HL-60 (cell line): ENCODE measurements around the gene AGO4.

Source experiments
- DNase-seq, 2 experiments: peaks; one replicate each; pipeline ENCODE4 v3.0.0-alpha.2; 2010 to 2020; ENCODE audit warnings: low read depth in 1 of 2, low spot score in 1 of 2
- H3K27ac ChIP-seq: fragments of 250-450 bp; sonication (Bioruptor Pico); replicated peaks from 2 replicates; pipeline ENCODE4 v1.5.1; 2020; ENCODE audit warnings: mild to moderate bottlenecking, moderate library complexity
- H3K27me3 ChIP-seq: fragments of 250-450 bp; sonication (Bioruptor Pico); 2 replicates; pipeline ENCODE4 v1.5.1; 2021; ENCODE audit warnings: mild to moderate bottlenecking, moderate library complexity; ENCODE audit not compliant: insufficient read depth, poor library complexity, severe bottlenecking
- H3K4me3 ChIP-seq: replicated peaks from 2 replicates; pipeline ENCODE4 v1.5.1; 2011; ENCODE audit warnings: mild to moderate bottlenecking, control low read depth, low read length; ENCODE audit not compliant: insufficient read depth
- GABPA ChIP-seq: IDR thresholded peaks from 2 replicates; pipeline ENCODE4 v1.6.1; 2012; ENCODE audit warnings: low read depth
- POLR2AphosphoS5 ChIP-seq: IDR thresholded peaks from 2 replicates; pipeline ENCODE4 v1.6.1; 2012; ENCODE audit warnings: low read depth
- SPI1 ChIP-seq: IDR thresholded peaks from 2 replicates; pipeline ENCODE4 v1.6.1; 2012; ENCODE audit warnings: low read depth, mild to moderate bottlenecking, borderline replicate concordance
- TF ChIP-seq, protein P1 (sequence below): IDR thresholded peaks from 2 replicates; pipeline ENCODE4 v1.6.1; 2012; ENCODE audit warnings: low read depth; ENCODE audit not compliant: insufficient replicate concordance
- TF ChIP-seq, protein P2 (sequence below): IDR thresholded peaks from one replicate; pipeline ENCODE4 v1.5.1; 2011; ENCODE audit warnings: low read length, control low read depth, inconsistent platforms; ENCODE audit not compliant: insufficient read depth

Gene AGO4

DNA sequence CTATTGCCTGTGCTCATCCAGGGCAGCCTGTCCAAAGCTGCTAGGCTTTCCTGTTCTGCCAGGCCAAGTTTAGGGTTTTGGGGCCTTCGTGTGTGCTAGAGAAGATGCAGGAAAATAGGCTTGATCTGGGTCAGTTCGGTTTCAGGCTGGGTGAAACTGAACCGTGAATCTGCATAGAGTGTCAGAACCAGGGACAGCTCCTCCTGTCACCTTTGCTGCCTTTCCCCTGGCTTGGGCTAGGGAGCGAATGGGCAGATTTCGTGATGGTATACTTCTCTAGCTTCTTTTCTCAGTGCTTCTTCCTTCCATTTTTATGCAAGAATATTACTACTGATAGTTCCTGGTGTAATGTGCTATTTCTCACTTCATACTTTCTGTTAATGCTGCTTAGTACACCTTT is 69.2 kb downstream of the AGO4 start:
- no peak for DNase-seq
- no peak overlapping the region for H3K27ac ChIP-seq
- no peak for TF ChIP-seq SPI1
- no peak for TF ChIP-seq POLR2AphosphoS5
- TF ChIP-seq, protein P1, sequence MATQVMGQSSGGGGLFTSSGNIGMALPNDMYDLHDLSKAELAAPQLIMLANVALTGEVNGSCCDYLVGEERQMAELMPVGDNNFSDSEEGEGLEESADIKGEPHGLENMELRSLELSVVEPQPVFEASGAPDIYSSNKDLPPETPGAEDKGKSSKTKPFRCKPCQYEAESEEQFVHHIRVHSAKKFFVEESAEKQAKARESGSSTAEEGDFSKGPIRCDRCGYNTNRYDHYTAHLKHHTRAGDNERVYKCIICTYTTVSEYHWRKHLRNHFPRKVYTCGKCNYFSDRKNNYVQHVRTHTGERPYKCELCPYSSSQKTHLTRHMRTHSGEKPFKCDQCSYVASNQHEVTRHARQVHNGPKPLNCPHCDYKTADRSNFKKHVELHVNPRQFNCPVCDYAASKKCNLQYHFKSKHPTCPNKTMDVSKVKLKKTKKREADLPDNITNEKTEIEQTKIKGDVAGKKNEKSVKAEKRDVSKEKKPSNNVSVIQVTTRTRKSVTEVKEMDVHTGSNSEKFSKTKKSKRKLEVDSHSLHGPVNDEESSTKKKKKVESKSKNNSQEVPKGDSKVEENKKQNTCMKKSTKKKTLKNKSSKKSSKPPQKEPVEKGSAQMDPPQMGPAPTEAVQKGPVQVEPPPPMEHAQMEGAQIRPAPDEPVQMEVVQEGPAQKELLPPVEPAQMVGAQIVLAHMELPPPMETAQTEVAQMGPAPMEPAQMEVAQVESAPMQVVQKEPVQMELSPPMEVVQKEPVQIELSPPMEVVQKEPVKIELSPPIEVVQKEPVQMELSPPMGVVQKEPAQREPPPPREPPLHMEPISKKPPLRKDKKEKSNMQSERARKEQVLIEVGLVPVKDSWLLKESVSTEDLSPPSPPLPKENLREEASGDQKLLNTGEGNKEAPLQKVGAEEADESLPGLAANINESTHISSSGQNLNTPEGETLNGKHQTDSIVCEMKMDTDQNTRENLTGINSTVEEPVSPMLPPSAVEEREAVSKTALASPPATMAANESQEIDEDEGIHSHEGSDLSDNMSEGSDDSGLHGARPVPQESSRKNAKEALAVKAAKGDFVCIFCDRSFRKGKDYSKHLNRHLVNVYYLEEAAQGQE, result peak; percentile 97
- no peaks in the 10 kb centered on the region for H3K27me3 ChIP-seq
- no peak overlapping the region for H3K4me3 ChIP-seq

DNA sequence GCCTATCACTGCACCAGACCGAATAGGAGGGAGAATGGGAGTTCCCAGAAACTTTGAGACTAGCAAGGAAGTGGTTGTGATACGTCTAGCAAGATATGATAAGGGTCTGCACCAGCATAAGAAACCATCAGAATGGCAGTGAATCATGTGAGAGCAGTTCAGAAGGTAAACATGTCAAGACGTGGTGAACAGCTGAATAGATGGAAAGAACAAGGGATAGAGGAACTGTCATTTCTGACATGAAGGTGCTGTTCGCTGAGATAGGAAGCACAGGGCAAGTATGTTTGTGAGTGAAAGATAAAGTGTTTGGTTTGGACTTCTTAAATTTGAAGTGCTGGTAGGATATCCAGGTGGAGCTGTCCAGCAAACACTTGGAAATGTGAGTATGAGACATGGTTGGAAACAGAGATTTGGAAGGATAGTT is 74.0 kb downstream of the AGO4 start:
- Histone ChIP-seq H3K27ac (no peak overlapping the region), H3K27me3 (no peaks in the 10 kb centered on the region), H3K4me3 (no peak overlapping the region)
- no peak for TF ChIP-seq GABPA
- TF ChIP-seq, protein P1, result peak; percentile 86
- no peak for DNase-seq

DNA sequence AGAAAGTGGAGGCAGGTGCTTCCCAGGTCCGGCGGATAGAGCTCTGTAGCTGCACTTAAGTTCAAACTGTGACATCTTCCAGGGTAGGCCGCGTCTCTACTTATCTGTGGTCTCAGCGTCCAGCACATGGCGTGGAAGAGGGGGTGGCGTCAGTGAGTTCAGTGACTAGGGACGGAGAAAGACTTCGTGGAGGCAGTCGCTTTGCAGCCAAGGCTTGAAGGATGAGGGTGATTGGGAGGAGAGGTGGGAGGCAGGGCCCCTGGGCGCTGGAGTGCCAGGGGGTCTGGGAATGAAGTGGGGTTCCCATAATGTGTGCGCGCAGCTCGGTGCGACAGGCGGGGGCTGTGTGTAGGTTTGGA is 74.7 kb downstream of the AGO4 start:
- H3K27ac ChIP-seq, result no peak overlapping the region
- no peak overlapping the region for H3K4me3 ChIP-seq
- no peak for DNase-seq
- TF ChIP-seq, protein P1, result no peak
- TF ChIP-seq GABPA, result no peak
- TF ChIP-seq, protein P2, sequence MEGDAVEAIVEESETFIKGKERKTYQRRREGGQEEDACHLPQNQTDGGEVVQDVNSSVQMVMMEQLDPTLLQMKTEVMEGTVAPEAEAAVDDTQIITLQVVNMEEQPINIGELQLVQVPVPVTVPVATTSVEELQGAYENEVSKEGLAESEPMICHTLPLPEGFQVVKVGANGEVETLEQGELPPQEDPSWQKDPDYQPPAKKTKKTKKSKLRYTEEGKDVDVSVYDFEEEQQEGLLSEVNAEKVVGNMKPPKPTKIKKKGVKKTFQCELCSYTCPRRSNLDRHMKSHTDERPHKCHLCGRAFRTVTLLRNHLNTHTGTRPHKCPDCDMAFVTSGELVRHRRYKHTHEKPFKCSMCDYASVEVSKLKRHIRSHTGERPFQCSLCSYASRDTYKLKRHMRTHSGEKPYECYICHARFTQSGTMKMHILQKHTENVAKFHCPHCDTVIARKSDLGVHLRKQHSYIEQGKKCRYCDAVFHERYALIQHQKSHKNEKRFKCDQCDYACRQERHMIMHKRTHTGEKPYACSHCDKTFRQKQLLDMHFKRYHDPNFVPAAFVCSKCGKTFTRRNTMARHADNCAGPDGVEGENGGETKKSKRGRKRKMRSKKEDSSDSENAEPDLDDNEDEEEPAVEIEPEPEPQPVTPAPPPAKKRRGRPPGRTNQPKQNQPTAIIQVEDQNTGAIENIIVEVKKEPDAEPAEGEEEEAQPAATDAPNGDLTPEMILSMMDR, result no peak
- TF ChIP-seq POLR2AphosphoS5, result no peak
- TF ChIP-seq SPI1, result no peak
- no peaks in the 10 kb centered on the region for H3K27me3 ChIP-seq

DNA sequence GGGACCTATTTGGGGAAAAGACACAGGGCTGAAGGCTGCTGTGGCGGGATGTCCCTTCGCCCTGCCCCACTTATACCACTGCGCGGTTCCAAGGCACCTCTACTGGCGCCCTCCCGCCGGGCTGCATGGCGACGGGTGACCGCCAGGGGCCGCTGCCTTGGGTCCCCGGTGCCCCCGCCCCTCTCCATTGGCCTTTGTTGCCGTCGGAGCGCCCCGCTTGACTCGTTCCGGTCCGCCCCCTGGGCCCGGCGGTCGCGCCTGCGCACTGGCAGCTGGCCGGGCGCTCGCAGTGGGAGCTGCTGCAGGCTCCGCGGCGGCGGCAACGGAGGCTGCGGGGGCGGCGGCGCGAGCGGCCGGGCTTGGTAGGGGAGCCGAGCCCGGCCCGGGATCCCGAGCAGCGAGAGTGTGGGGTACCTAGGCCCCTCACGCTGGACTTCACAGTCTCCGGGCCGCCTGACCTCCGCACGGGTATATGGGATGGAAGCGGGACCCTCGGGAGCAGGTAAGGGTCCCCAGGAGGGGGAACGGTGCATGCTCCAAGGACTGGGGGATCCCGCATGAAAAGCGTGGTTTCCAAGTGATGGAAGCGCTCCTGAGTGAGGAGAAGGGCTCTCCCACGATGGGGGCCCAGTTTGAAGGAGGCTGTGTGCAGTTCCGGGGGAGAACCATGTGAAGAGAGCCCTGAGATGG is 75.3 kb downstream of the AGO4 start, which contains the start of gene AGO1:
Gene AGO1 (plus strand): TSS at position 265 of the 690 bp plus-strand sequence. CDS start 213 bp downstream, at position 478.
- peak; percentile 91 to 95 for DNase-seq
- H3K27me3 ChIP-seq, result no peaks in the 10 kb centered on the region
- H3K4me3 ChIP-seq, result peak within 1 kb of the TSS; percentile 98
- TF ChIP-seq, protein P2, result peak; percentile 72
- TF ChIP-seq POLR2AphosphoS5 (0 out of 2 replicates have a peak, but pooled peaks have one; percentile 40), GABPA (no peak)
- peak within 1 kb of the TSS; percentile 66 for H3K27ac ChIP-seq
